ENCODE data around the gene PRRG3. TPM values are rescaled to one million over a fixed set of nuclear protein-coding genes. Genes with fewer than 3 reads are reported as not detected.

Gene PRRG3
- total and polyA plus RNA-seq, 2 of the 4 experiments (the other 2 are of a cell fraction), result not detected

DNA sequence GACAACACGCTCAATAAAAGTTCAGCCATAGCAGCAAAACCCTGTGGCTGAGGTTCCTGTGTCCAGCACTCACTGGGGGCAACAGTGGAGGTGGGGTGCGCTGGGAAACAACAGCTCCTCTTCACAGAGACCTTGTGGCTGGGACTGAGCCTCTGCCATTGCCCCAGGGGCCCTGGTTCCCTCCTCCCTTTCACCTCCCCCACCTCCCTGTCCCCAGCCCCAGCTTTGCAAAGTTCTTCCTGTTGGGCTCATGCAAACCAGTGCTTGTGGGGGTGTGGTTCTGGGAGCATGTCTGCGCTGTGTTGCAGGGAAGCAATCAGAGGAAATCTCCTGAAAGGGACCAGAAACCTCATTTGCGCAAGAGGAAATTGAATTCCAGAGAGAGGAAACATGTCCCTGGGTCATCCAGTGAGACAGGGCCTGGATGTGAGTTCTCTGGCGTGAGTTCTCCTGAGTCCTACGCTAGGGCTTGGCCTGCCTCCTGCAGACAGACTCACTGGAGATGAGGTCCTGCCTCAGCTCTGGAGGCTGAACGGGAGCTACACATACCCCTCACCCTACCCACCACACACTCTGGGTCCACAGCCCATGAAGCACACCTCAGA, 28.0 kb downstream of the PRRG3 start:
- Histone ChIP-seq H3K4me1 (ENCODE audit: control insufficient read depth, insufficient read depth, low read length) (no peaks in the 10 kb centered on the region), H3K79me1 (ENCODE audit: low read depth in 1 of 2, low read length in 2 of 2) (no peaks in the 10 kb centered on the region), H4K5ac (ENCODE audit: low read depth, low read length) (no peak overlapping the region), H2AK9ac (replicated peaks; ENCODE audit: low read depth, low read length, poor library complexity) (no peak overlapping the region), H3K4ac (ENCODE audit: low read depth, low read length) (no peak overlapping the region), H3K56ac (ENCODE audit: extremely low read depth, insufficient read depth, low read length) (no peak overlapping the region), H3K9ac (ENCODE audit: low read depth, low read length) (no peak overlapping the region), H3K36me3 (ENCODE audit: control insufficient read depth, insufficient read depth, low read length) (no peaks in the 10 kb centered on the region), H4K20me1 (ENCODE audit: insufficient read depth, low read length) (no peaks in the 10 kb centered on the region), H3K9me1 (ENCODE audit: insufficient read depth, low read length) (no peaks in the 10 kb centered on the region), H3K23ac (ENCODE audit: low read depth, low read length) (no peak overlapping the region), H2AFZ (replicated peaks; ENCODE audit: low read length, poor library complexity) (no peak overlapping the region), H3K4me2 (ENCODE audit: low read depth, low read length) (no peak overlapping the region), H2BK20ac (ENCODE audit: low read depth, low read length) (no peak overlapping the region), H3K27ac (ENCODE audit: insufficient read depth, low read length) (no peak overlapping the region), H2AK5ac (ENCODE audit: low read depth, low read length) (no peak overlapping the region), H4K91ac (ENCODE audit: insufficient read depth, low read depth, low read length) (no peak overlapping the region), H2BK120ac (ENCODE audit: low read depth, low read length) (no peak overlapping the region), H2BK15ac (ENCODE audit: low read depth, low read length) (no peak overlapping the region), H4K8ac (ENCODE audit: low read depth in 2 of 2, low read length in 2 of 2) (no peak overlapping the region), H3K4me3 (ENCODE audit: insufficient read depth, low read depth, low read length) (no peak overlapping the region), H3K9me3 (ENCODE audit: control insufficient read depth, insufficient read depth, low read length) (no peaks in the 10 kb centered on the region; the same call in 1 of the 2 replicates), H3K14ac (replicated peaks; ENCODE audit: low read depth, low read length) (no peak overlapping the region), H3K18ac (ENCODE audit: low read depth, low read length) (no peak overlapping the region), H3K27me3 (ENCODE audit: control insufficient read depth, insufficient read depth, low read length) (no peaks in the 10 kb centered on the region), H2BK5ac (ENCODE audit: low read depth, low read length, poor library complexity, severe bottlenecking) (no peak overlapping the region)
- no TSS peak for BruUV-seq (replicated peaks)
- DNase-seq (no peak), ATAC-seq (ENCODE audit: low read depth) (no peak)
- intact Hi-C loops (cut with micrococcal nuclease), result loop anchor here (5.0 kb wide), 1 partner anchor 571 kb away; no protein-coding TSS in a partner anchor
- WGBS, 2 experiments (ENCODE audit: extremely low coverage in 2 of 2, insufficient read length in 1 of 2), result no CpG with 5 or more reads among the region's 7 CpGs
- CTCF ChIA-PET, result interaction anchor here (0.6 kb wide), 1 partner anchor 801 kb away, joined by 3 read pairs; no protein-coding TSS in a partner anchor
- dilution Hi-C loops (cut with HindIII; ENCODE audit: low sequenced_read_pairs, unreplicated experiment), result no loop called here
- POLR2A ChIA-PET (ENCODE audit: unreplicated experiment), result no interaction called here
- in situ Hi-C loops (cut with MboI; ENCODE audit: low sequenced_read_pairs), result no loop called here
- TF ChIP-seq CHD1 (IDR thresholded peaks at IDR 0.05; ENCODE audit: low read depth, low read length), result no peak
- TF ChIP-seq, protein P1, sequence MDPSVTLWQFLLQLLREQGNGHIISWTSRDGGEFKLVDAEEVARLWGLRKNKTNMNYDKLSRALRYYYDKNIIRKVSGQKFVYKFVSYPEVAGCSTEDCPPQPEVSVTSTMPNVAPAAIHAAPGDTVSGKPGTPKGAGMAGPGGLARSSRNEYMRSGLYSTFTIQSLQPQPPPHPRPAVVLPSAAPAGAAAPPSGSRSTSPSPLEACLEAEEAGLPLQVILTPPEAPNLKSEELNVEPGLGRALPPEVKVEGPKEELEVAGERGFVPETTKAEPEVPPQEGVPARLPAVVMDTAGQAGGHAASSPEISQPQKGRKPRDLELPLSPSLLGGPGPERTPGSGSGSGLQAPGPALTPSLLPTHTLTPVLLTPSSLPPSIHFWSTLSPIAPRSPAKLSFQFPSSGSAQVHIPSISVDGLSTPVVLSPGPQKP (IDR thresholded peaks at IDR 0.05; ENCODE audit: borderline replicate concordance, low read depth, low read length), result no peak
- TF ChIP-seq BHLHE40 (IDR thresholded peaks at IDR 0.05; ENCODE audit: low read depth, low read length), result no peak
